IMR-90 (cell line): Measurements from ENCODE around the gene AMTN.

ENCODE experiments used
- CEBPB ChIP-seq: IDR thresholded peaks from 2 replicates; pipeline ENCODE4 v1.6.1; 2012; ENCODE audit warnings: low read depth, low read length, improper control_type of control experiment
- FOS ChIP-seq: fragments of 150-350 bp; IDR thresholded peaks from 2 replicates; pipeline ENCODE4 v1.6.1; 2016; ENCODE audit warnings: low read depth, low read length
- POLR2A ChIP-seq: IDR thresholded peaks from 2 replicates; pipeline ENCODE4 v1.6.1; 2012; ENCODE audit warnings: mild to moderate bottlenecking, low read depth, low read length
- RAD21 ChIP-seq: IDR thresholded peaks from 2 replicates; pipeline ENCODE4 v1.6.1; 2012; ENCODE audit warnings: low read length, improper control_type of control experiment
- TF ChIP-seq, protein P1 (sequence below): conservative IDR thresholded peaks from 2 replicates; pipeline ENCODE4 v1.5.1; 2012; ENCODE audit warnings: mild to moderate bottlenecking, low read depth, low read length, improper control_type of control experiment

GRCh38 chr4:70515367-70516250 lies 2.8 kb upstream of the AMTN start:
- no peak for TF ChIP-seq POLR2A
- TF ChIP-seq, protein P1, sequence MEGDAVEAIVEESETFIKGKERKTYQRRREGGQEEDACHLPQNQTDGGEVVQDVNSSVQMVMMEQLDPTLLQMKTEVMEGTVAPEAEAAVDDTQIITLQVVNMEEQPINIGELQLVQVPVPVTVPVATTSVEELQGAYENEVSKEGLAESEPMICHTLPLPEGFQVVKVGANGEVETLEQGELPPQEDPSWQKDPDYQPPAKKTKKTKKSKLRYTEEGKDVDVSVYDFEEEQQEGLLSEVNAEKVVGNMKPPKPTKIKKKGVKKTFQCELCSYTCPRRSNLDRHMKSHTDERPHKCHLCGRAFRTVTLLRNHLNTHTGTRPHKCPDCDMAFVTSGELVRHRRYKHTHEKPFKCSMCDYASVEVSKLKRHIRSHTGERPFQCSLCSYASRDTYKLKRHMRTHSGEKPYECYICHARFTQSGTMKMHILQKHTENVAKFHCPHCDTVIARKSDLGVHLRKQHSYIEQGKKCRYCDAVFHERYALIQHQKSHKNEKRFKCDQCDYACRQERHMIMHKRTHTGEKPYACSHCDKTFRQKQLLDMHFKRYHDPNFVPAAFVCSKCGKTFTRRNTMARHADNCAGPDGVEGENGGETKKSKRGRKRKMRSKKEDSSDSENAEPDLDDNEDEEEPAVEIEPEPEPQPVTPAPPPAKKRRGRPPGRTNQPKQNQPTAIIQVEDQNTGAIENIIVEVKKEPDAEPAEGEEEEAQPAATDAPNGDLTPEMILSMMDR, result no peak
- TF ChIP-seq RAD21, result no peak
- TF ChIP-seq FOS, result no peak
- no peak for TF ChIP-seq CEBPB
